Immature natural killer cell (primary cell): Measurements from ENCODE around the gene ZNF322. TPM values are rescaled to one million over a fixed set of nuclear protein-coding genes. Genes with fewer than 3 reads are reported as not detected.

ENCODE experiments used
- DNase-seq, 3 donors: peaks; one replicate each; pipeline ENCODE4 v3.0.0; 2022; ENCODE audit warnings: mixed read lengths in 1 of 3
- H3K27ac Mint-ChIP-seq, 6 donors: one replicate each; pipeline ENCODE4 v1.8.0; 2020; ENCODE audit warnings: mixed read lengths in 6 of 6, mild to moderate bottlenecking in 5 of 6, inconsistent platforms in 4 of 6, moderate library complexity in 3 of 6
- H3K27me3 Mint-ChIP-seq, 3 donors: one replicate each; pipeline ENCODE4 v1.8.0; 2020 to 2021; ENCODE audit warnings: low read depth in 3 of 3, mild to moderate bottlenecking in 3 of 3, mixed read lengths in 3 of 3, moderate library complexity in 3 of 3, inconsistent platforms in 1 of 3
- H3K36me3 Mint-ChIP-seq, 3 donors: one replicate each; pipeline ENCODE4 v1.8.0; 2020; ENCODE audit warnings: mixed read lengths in 3 of 3, inconsistent platforms in 2 of 3, mild to moderate bottlenecking in 2 of 3
- H3K4me1 Mint-ChIP-seq, 2 donors: one replicate each; pipeline ENCODE4 v1.8.0; 2020; ENCODE audit warnings: inconsistent platforms in 2 of 2, mild to moderate bottlenecking in 2 of 2, mixed read lengths in 2 of 2, moderate library complexity in 1 of 2
- H3K4me3 Mint-ChIP-seq, 5 donors: one replicate each; pipeline ENCODE4 v1.8.0; 2020; ENCODE audit warnings: mild to moderate bottlenecking in 5 of 5, mixed read lengths in 5 of 5, inconsistent platforms in 3 of 5, moderate library complexity in 3 of 5
- H3K9me3 Mint-ChIP-seq, 6 donors: one replicate each; pipeline ENCODE4 v1.8.0; 2020; ENCODE audit warnings: mild to moderate bottlenecking in 6 of 6, mixed read lengths in 6 of 6, inconsistent platforms in 4 of 6, moderate library complexity in 3 of 6
- polyA plus RNA-seq, 3 donors: library from polyadenylated mRNA; unstranded; fragments of 300-500 nt; fragmentation: Illumina TruSeq; gene quantifications; one replicate each; pipeline ENCODE4 v1.2.3, GENCODE V29; 2021

The ZNF322 gene
- polyA plus RNA-seq, 3 donors from 2014 or later, result 6.8 to 17.7 (median 12.9) TPM

- Mint-ChIP-seq H3K9me3 (no peaks in the 10 kb centered on the region), H3K4me1 (peaks cover 0 to 12% of the 10 kb centered on the region in 2 donors), H3K27me3 (peaks cover 7 to 20% (median 18%) of the 10 kb centered on the region in 3 donors), H3K27ac (no peak overlapping the region), H3K4me3 (no peak overlapping the region), H3K36me3 (peaks cover 0 to 6% (median 1%) of the 10 kb centered on the region in 3 donors)
- no peak for DNase-seq
Measured at GRCh38 chr6:26593278-26594130, 66.0 kb downstream of the ZNF322 start.

GRCh38 chr6:26592649-26593048 is 66.9 kb downstream of the ZNF322 start:
- no peak for DNase-seq
- Mint-ChIP-seq H3K9me3 (no peaks in the 10 kb centered on the region), H3K4me3 (no peak overlapping the region), H3K27me3 (peaks cover 7 to 20% (median 16%) of the 10 kb centered on the region in 3 donors), H3K27ac (no peak overlapping the region), H3K36me3 (no peaks in the 10 kb centered on the region), H3K4me1 (peaks cover 0 to 4% of the 10 kb centered on the region in 2 donors)

GRCh38 chr6:26588965-26589364 is 70.6 kb downstream of the ZNF322 start:
- no peaks in the 10 kb centered on the region for H3K4me1 Mint-ChIP-seq
- no peaks in the 10 kb centered on the region for H3K36me3 Mint-ChIP-seq
- H3K4me3 Mint-ChIP-seq, result no peak overlapping the region
- no peak overlapping the region for H3K27ac Mint-ChIP-seq
- no peaks in the 10 kb centered on the region for H3K9me3 Mint-ChIP-seq
- H3K27me3 Mint-ChIP-seq, result peaks cover 5 to 21% (median 10%) of the 10 kb centered on the region in 3 donors
- no peak for DNase-seq

Other genes starting within 250 kb of the ZNF322 start
- gene BTN3A3, start 219.2 kb downstream of the ZNF322 start, polyA plus RNA-seq, result 100 to 1,000 TPM in 2 of 3 donors, 10 to 100 TPM in 1; 49.5 to 113 (median 100) TPM
- 10 to 100 TPM in 2 of 3 donors, 1 to 10 TPM in 1; 7.2 to 23.4 (median 16.7) TPM for gene BTN2A1, start 201.8 kb downstream of the ZNF322 start, polyA plus RNA-seq
- gene BTN1A1, start 159.4 kb downstream of the ZNF322 start, polyA plus RNA-seq, result not detected
- 100 to 1,000 TPM; 140 to 232 (median 209) TPM for gene HMGN4, start 121.4 kb downstream of the ZNF322 start, polyA plus RNA-seq
- 10 to 100 TPM; 44.5 to 81.1 (median 63.6) TPM for gene ABT1, start 62.8 kb downstream of the ZNF322 start, polyA plus RNA-seq